ENCODE data around the gene TAC4. TPM values are rescaled to one million over a fixed set of nuclear protein-coding genes. Genes with fewer than 3 reads are reported as not detected.
A peak's percentile ranks its signal among the peaks of the same experiment; 100 is the strongest.

TAC4 gene
- polyA plus RNA-seq (ENCODE audit: insufficient read length): 1.6 TPM

GRCh38 chr17:49848019-49848473, at the start of gene TAC4:
TAC4 (minus strand) TSS chr17:49848069; CDS start chr17:49848017, 52 bp downstream.
- no peak for DNase-seq

DNA sequence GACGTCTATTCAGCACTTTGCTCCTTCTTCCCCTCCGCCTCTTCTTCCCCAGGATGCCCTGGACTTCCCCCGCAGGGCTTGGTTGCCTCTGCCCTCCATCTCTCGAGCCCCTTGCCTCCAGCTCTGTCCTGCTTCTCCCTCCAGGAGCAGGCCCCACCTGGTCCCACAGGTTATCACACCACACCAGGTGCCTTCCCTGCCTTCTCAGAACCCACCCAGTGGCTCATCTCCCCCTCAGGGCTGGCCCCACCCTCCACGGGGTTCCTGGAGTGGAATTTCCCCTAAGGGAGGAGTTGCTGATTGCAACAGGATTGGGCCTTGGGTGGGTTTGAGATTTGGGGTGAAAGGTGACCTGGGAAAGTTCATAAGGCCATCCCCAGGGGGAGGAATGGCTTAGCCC, 49.0 kb upstream of the TAC4 start:
- no peak for DNase-seq

GRCh38 chr17:49896222-49896621, 48.4 kb upstream of the TAC4 start:
- no peak for DNase-seq

- DNase-seq: no peak
These were observed 47.9 kb upstream of the TAC4 start for GRCh38 chr17:49895812-49896211.

DNA sequence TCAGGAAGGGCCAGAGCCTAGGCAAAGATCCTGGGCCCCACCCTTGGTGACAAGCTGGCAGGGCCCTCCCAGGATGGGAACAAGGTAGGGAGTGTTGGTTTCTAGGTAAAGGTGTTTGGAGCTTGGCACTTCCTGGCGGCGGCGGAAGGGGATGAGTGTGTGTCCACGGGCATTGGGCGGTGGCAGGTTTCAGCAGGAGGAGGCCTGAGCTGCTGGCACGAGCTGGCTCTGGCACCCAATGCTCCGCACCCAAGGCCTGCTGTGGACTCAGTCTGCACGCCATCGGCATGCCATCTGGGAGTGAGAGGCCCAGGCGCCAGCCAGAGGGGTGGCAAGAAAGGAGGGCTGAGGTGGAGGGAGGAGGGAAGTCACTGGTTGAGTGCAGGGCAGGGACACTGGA, 46.9 kb upstream of the TAC4 start:
- DNase-seq: no peak

GRCh38 chr17:49891694-49892389, 44.0 kb upstream of the TAC4 start:
- DNase-seq: no peak

GRCh38 chr17:49891271-49891670, 43.4 kb upstream of the TAC4 start:
- no peak for DNase-seq

DNA sequence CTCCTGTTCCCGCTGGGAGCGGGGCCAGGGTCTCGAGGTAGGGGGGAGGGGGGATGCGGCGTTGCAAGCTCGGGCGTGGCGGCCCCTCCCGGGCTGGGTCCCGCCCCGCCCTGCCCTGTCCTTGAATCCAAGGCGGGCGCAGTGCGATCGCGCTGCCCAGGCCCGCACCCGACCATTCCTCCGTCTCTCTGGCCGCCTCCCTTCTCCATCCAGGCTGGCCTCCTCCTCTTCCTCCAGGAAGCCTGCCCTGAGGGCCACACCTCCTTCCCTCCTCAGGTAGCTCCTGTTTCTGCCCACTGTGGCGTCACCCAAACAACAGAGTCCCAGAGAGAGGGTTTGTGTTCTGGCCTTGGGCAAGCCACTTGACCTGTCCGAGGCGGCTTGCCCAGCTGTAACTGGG, 43.0 kb upstream of the TAC4 start:
- no peak for DNase-seq

GRCh38 chr17:49890077-49890821, 42.4 kb upstream of the TAC4 start:
- DNase-seq: peak; percentile 35

DNA sequence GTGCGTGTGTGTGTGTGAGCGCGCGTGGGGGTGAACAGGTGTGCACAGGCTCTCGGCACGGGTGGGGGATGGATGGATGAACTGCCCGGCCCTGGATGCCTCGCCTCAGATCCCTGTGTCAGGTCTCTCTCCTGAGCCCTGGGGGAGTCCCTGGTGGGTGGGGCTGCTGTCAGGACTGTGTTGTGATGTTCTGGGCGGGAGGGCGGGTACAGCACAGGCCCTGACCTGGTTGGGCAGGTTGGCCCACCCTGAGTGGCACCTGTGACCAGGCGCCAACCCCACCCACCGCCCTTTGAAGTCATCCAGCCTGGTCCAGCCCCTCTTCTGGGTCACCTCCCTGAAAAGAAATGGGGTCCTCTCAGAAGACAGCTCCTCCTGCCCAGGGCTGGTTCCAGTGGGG, 41.6 kb upstream of the TAC4 start:
- no peak for DNase-seq

- DNase-seq: no peak
These were observed 40.0 kb upstream of the TAC4 start for GRCh38 chr17:49887744-49888360.

DNA sequence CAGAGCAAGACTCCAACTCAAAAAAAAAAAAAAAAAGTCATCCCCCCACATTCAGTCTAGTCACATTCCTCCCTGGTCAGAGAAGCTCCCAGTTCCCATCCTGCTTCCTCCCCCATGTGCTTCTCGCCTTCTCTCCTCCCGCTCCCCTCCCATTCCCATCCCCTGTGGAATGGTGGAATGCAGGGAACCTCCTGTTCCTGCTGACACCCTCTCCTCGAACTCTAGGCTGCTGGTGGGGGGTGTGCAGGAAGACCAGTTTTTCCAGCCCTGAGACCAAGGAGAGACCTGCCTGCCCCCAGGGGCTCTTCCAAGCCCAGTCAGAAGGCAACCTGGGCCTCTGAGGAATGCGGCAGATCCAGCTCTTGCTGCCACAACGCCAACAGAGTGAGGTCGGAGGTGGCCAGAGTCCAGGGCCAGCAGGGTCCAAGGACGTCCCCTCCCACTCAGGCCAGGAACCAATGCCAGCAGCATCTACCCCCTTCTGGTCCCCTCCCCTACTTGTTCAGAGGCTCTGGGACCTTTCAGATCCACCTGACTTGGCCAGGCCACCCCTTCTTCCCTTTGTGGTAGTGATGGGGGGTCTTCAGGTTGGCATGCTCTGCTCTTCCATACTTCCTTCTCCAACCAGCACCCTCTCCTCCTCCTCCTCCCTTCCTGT, 39.3 kb upstream of the TAC4 start:
- DNase-seq: no peak

GRCh38 chr17:49886036-49886435, 38.2 kb upstream of the TAC4 start:
- DNase-seq: no peak

DNA sequence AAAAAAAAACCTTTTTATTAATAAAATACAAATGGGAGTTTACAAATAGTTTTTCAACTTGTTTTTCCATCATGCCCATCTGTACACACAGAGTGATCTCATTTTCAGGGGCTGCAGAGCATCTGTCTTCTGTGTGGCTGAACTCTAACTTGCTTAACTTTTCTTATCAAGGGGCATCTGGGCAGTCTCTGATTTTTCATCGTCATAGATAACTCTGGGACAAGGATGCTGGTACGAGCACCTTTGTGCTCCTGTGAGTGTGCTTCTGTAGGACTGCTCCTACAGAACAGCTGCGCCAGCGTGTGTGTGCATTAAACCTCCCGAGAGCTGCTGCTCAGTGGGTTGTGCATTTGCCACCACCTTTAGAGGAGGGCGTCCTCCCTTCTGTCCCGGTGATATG, 34.6 kb upstream of the TAC4 start:
- no peak for DNase-seq

DNA sequence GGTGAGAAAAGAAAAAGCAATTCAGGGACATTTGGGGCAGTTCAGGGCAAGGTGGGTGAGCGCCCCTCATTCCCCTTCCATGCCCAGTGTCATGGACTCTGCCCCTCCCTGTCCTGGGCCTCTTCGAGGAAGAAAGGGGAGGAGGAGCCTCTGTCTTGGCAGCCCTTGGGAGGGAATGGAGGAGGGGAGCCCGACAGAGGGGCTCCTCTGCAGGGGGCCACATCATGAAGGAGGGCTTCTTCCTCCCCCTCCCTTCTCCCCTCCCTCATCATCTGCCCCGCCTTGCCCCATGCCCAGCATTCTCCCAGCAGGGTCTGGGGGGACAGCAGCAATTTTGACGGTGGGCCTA, 33.2 kb upstream of the TAC4 start:
- DNase-seq: no peak

- peak; percentile 63 for DNase-seq
These were observed 32.6 kb upstream of the TAC4 start for GRCh38 chr17:49880291-49881053.

DNA sequence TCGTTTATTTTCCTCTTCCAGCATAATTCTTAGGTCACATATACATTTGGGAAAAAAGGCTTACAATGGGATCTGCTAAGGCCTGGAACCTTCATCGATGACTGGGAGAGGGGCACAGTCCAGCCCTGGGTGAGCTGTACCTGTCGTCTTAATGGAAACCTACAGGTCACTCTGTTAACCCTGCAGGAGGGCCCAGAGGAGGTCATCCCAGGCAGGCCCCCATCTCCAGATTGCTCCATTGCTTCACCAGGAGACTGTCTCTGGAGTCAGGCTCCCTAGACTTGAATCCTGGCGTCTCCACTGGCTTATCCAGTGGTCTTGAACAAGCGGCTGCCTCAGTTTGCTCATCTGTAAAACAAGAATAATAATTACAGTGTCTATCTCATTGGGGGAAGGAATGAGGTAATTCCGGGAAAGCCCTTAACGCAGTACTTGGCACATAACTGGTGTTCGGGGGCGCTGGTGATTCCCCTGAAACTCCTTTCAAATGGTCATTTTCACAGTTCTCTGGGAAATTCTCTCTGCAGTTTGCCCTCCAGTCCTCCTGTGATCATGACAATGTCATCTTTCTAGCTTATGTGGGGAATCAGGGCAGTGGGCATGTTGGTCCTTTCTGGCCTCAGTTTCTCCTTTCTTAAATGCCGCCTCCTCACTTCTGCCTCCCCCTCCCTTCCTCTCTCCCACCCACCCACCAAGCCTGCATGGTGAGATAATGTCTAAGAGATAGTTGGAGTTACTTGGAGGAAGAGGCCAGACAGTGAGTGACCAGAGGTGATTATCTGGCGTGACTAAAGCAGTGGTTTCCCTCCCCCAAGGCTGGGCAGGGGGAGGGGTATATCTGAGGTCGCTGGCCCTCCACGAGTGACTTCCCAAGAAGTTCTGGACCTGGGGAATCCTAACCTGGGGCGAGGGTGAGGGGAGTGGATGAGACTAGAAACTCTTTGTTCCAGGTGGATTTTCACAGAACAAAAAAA, 31.3 kb upstream of the TAC4 start:
- no peak for DNase-seq

DNA sequence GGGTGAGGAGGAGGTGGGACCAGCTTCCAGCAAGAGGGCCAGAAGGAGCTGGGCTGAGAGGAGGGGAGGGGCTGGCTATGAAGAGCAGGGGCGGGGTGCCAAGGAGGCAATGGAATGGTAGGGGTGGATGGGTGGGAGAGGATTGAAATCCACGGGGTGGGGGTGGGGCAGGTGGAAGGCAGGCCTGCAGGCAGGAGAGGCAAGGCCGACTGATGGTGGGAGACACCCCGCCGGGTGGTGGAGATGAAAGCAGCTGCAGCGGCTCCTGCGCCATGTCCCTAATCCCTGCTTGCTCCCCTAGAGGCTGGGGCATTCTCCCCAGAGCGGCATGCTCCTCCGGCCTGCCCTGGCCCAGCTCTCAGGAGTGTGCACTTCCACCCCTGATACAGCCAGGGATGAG, 27.8 kb upstream of the TAC4 start:
- no peak for DNase-seq

DNA sequence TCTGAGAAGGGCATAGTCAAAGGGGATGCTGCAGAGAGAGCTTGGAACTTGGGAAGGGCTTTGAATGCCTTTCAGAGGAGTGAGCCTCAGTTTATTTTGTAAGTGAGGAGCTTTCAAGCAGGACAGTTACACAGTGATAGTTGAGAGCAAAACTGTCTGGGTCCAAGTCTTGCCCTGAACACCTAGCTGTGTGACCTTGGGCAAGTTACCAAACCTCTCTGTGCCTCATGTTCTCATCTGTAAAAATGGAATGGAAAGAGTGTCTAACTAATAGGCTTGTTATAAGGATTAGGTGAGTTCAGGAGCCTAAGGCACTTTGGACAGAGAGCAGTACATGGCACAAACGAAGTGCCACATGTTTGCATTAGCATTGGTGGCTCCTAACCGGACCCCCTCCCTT, 27.0 kb upstream of the TAC4 start:
- no peak for DNase-seq

- no peak for DNase-seq
These were observed 26.1 kb upstream of the TAC4 start for GRCh38 chr17:49873926-49874325.

- no peak for DNase-seq
These were observed 25.6 kb upstream of the TAC4 start for GRCh38 chr17:49873466-49873865.
